HCT116 (cell line): ENCODE results near the gene MYRF. TPM values are rescaled to one million over a fixed set of nuclear protein-coding genes. Genes with fewer than 3 reads are reported as not detected.

Experiments used
- ATAC-seq: fragments of 200-7000 bp; cut with Tn5 transposase; 2 replicates; pipeline ENCODE4 v1.9.1; 2020; ENCODE audit warnings: mild to moderate bottlenecking, moderate library complexity
- BruUV-seq: library from RNA; stranded (reverse); fragments of 400-500 nt; replicated peaks from 2 replicates; lab custom pipeline; 2021; lab: Mats Ljungman, UMichigan
- CTCF ChIA-PET: fragments of 300-600 bp; sonication (Branson Sonifier 250); formaldehyde crosslinking; loops from one replicate; lab custom pipeline; 2021; ENCODE audit warnings: antibody characterized with exemption; lab: Charles Lee
- POLR2A ChIA-PET: fragments of 300-600, 350-600 bp; sonication (Branson Sonifier 250); formaldehyde crosslinking; loops from one replicate; lab custom pipeline; 2021; ENCODE audit warnings: antibody characterized with exemption; lab: Charles Lee
- RAD21 ChIA-PET, 2 experiments: fragments of 300-600 bp; sonication (Branson Sonifier 250); formaldehyde crosslinking; loops; one replicate each; lab custom pipeline; 2023; ENCODE audit warnings: low total read pairs in 2 of 2; ENCODE audit not compliant: uncharacterized antibody in 2 of 2, unreplicated experiment in 2 of 2, low non-redundant PET in 1 of 2; lab: Charles Lee
- DNase-seq: peaks from one replicate; pipeline ENCODE4 v3.0.0-alpha.2; 2010; ENCODE audit warnings: low read depth, low spot score
- H2AFZ ChIP-seq: fragments of 200-600 bp; shearing (Covaris generic), sonication (generic); 2 replicates; pipeline ENCODE4 v1.6.1; 2017; ENCODE audit warnings: low read depth, mixed run types, mixed read lengths, antibody characterized with exemption, low read length; ENCODE audit not compliant: poor library complexity, severe bottlenecking
- H3K27ac ChIP-seq: 2 replicates; pipeline ENCODE4 v1.5.1; 2012; ENCODE audit warnings: low read depth, low read length
- H3K27me3 ChIP-seq: fragments of 200-600 bp; sonication (generic); 2 replicates; pipeline ENCODE4 v1.6.1; 2016; ENCODE audit warnings: mixed run types, low read length, mixed read lengths; ENCODE audit not compliant: insufficient read depth
- H3K36me3 ChIP-seq, 2 experiments: fragments of 200-500 bp in 1 of 2; fragments of 200-600 bp in 1 of 2; sonication (Bioruptor generic) in 1 of 2; sonication (generic) in 1 of 2; 2 replicates each; pipeline versions ENCODE4 v1.5.1 to v1.6.1; 2014 to 2016; ENCODE audit warnings: low read length in 2 of 2, inconsistent platforms in 1 of 2, mixed read lengths in 1 of 2, mixed run types in 1 of 2; ENCODE audit not compliant: insufficient read depth in 2 of 2, control insufficient read depth in 1 of 2
- H3K4me1 ChIP-seq, 2 experiments: fragments of 200-600 bp in 1 of 2; sonication (generic) in 1 of 2; 2 replicates each; pipeline versions ENCODE4 v1.5.1 to v1.6.1; 2012 to 2017; ENCODE audit warnings: low read length in 2 of 2, inconsistent platforms in 1 of 2, mild to moderate bottlenecking in 1 of 2, mixed read lengths in 1 of 2, mixed run types in 1 of 2, moderate library complexity in 1 of 2; ENCODE audit not compliant: insufficient read depth in 2 of 2, control insufficient read depth in 1 of 2
- H3K4me2 ChIP-seq: fragments of 200-600 bp; sonication (generic); 2 replicates; pipeline ENCODE4 v1.6.1; 2017; ENCODE audit warnings: mixed run types, low read length, mixed read lengths
- H3K4me3 ChIP-seq, 2 experiments: fragments of 200-600 bp in 1 of 2; sonication (generic) in 1 of 2; replicated peaks in 1 of 2; 2 replicates each; pipeline ENCODE4 v1.5.1; 2011 to 2016; ENCODE audit warnings: low read length in 2 of 2, control low read depth in 1 of 2, low read depth in 1 of 2, mild to moderate bottlenecking in 1 of 2, mixed read lengths in 1 of 2, mixed run types in 1 of 2
- H3K79me2 ChIP-seq: fragments of 200-600 bp; sonication (generic); 2 replicates; pipeline ENCODE4 v1.6.1; 2017; ENCODE audit warnings: mild to moderate bottlenecking, mixed run types, low read length, moderate library complexity, mixed read lengths; ENCODE audit not compliant: insufficient read depth
- H3K9ac ChIP-seq: fragments of 200-600 bp; sonication (generic); 2 replicates; pipeline ENCODE4 v1.6.1; 2016; ENCODE audit warnings: low read length, mixed read lengths
- H3K9me2 ChIP-seq: fragments of 200-600 bp; sonication (generic), shearing (Covaris generic); 2 replicates; pipeline ENCODE4 v1.6.1; 2017; ENCODE audit warnings: mixed run types, mild to moderate bottlenecking, moderate library complexity; ENCODE audit not compliant: insufficient read depth
- H3K9me3 ChIP-seq, 2 experiments: fragments of 200-500 bp in 1 of 2; fragments of 200-600 bp in 1 of 2; sonication (Bioruptor generic) in 1 of 2; sonication (generic) in 1 of 2; 2 replicates each; pipeline ENCODE4 v1.6.1; 2014 to 2017; ENCODE audit warnings: low read length in 2 of 2, mixed read lengths in 2 of 2, inconsistent platforms in 1 of 2, low read depth in 1 of 2, mild to moderate bottlenecking in 1 of 2, mixed run types in 1 of 2, moderate library complexity in 1 of 2; ENCODE audit not compliant: control insufficient read depth in 1 of 2, insufficient read depth in 1 of 2
- H4K20me1 ChIP-seq: fragments of 200-600 bp; sonication (generic), shearing (Covaris generic); 2 replicates; pipeline ENCODE4 v1.6.1; 2017; ENCODE audit warnings: mixed run types, mild to moderate bottlenecking, moderate library complexity; ENCODE audit not compliant: insufficient read depth
- EZH2 ChIP-seq: fragments of 200-600 bp; sonication (generic); IDR thresholded peaks from 2 replicates; pipeline ENCODE4 v1.6.1; 2017; ENCODE audit warnings: antibody characterized with exemption, mixed run types
- FOSL1 ChIP-seq: IDR thresholded peaks from 2 replicates; pipeline ENCODE4 v1.6.1; 2012; ENCODE audit warnings: low read depth
- JUND ChIP-seq: IDR thresholded peaks from 2 replicates; pipeline ENCODE4 v1.6.1; 2012
- POLR2A ChIP-seq: IDR thresholded peaks from 2 replicates; pipeline ENCODE4 v1.7.0; 2011; ENCODE audit warnings: borderline replicate concordance; ENCODE audit not compliant: insufficient read depth, insufficient read length; ENCODE audit errors: extremely low read depth
- POLR2AphosphoS5 ChIP-seq: IDR thresholded peaks from 2 replicates; pipeline ENCODE4 v1.6.1; 2011; ENCODE audit warnings: mild to moderate bottlenecking, low read depth, low read length, moderate library complexity
- REST ChIP-seq: IDR thresholded peaks from 2 replicates; pipeline ENCODE4 v1.6.1; 2012; ENCODE audit warnings: low read depth
- SIN3A ChIP-seq: IDR thresholded peaks from 2 replicates; pipeline ENCODE4 v1.6.1; 2012; ENCODE audit warnings: low read depth
- SP1 ChIP-seq: IDR thresholded peaks from 2 replicates; pipeline ENCODE4 v1.6.1; 2012; ENCODE audit warnings: low read depth
- ZFX ChIP-seq: fragments of 450-650 bp; IDR thresholded peaks from 2 replicates; pipeline ENCODE4 v1.6.1; 2017
- ZNF274 ChIP-seq: fragments of 200-500 bp; sonication (Bioruptor generic); IDR thresholded peaks from 2 replicates; pipeline ENCODE4 v1.6.1; 2014; ENCODE audit warnings: mild to moderate bottlenecking, low read depth, low read length, inconsistent platforms
- intact Hi-C: fragments of 100-400 bp; cut with micrococcal nuclease; formaldehyde crosslinking; loops from 2 replicates; pipeline ENCODE4 v1.10.0; 2022
- total RNA-seq: library from RNA; stranded (reverse); gene quantifications from one replicate; pipeline ENCODE4 v1.2.1, GENCODE V29; 2021; ENCODE audit not compliant: unreplicated experiment
- TF ChIP-seq, protein P1 (sequence below): IDR thresholded peaks from 2 replicates; pipeline ENCODE4 v1.6.1; 2011; ENCODE audit warnings: mild to moderate bottlenecking, low read length, moderate library complexity; ENCODE audit not compliant: insufficient replicate concordance; ENCODE audit errors: extremely low read depth

MYRF gene
- total RNA-seq, 1 experiment from 2014 or later = 52.3 TPM

GRCh38 chr11:61784506-61784805 lies 32.0 kb downstream of the MYRF start:
- no peak overlapping the region for H2AFZ ChIP-seq
- ChIA-PET CTCF (interaction anchor here (1.7 kb wide), 1 partner anchor 37 kb away, joined by 5 read pairs; no protein-coding TSS in a partner anchor), RAD21 (no interaction called here), POLR2A (no interaction called here)
- BruUV-seq = no TSS peak
- peaks cover 17 to 39% of the 10 kb centered on the region in 2 experiments; a peak in 3 of 4 replicates for H3K36me3 ChIP-seq
- no peaks in the 10 kb centered on the region for H3K4me1 ChIP-seq
- intact Hi-C loops = no loop called here
- ATAC-seq (no peak), DNase-seq (no peak)
- H3K4me2 ChIP-seq = no peak overlapping the region
- H3K9me3 ChIP-seq = no peaks in the 10 kb centered on the region
- no peaks in the 10 kb centered on the region for H3K9me2 ChIP-seq
- no peak overlapping the region for H3K27ac ChIP-seq
- H3K79me2 ChIP-seq = no peaks in the 10 kb centered on the region
- no peak overlapping the region for H3K4me3 ChIP-seq
- no peak overlapping the region for H3K9ac ChIP-seq
- no peak for TF ChIP-seq ZFX
- TF ChIP-seq FOSL1 = no peak
- no peak for TF ChIP-seq POLR2AphosphoS5
- TF ChIP-seq EZH2 = no peak
- no peak for TF ChIP-seq SP1
- TF ChIP-seq SIN3A = no peak
- TF ChIP-seq, protein P1, sequence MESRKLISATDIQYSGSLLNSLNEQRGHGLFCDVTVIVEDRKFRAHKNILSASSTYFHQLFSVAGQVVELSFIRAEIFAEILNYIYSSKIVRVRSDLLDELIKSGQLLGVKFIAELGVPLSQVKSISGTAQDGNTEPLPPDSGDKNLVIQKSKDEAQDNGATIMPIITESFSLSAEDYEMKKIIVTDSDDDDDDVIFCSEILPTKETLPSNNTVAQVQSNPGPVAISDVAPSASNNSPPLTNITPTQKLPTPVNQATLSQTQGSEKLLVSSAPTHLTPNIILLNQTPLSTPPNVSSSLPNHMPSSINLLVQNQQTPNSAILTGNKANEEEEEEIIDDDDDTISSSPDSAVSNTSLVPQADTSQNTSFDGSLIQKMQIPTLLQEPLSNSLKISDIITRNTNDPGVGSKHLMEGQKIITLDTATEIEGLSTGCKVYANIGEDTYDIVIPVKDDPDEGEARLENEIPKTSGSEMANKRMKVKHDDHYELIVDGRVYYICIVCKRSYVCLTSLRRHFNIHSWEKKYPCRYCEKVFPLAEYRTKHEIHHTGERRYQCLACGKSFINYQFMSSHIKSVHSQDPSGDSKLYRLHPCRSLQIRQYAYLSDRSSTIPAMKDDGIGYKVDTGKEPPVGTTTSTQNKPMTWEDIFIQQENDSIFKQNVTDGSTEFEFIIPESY = no peak
- no peak for TF ChIP-seq REST
- no peak for TF ChIP-seq POLR2A
- TF ChIP-seq ZNF274 = no peak
- no peak for TF ChIP-seq JUND
- TF ChIP-seq, all 23 proteins: peak for 0
- Histone ChIP-seq H3K27me3 (no peaks in the 10 kb centered on the region), H4K20me1 (no peaks in the 10 kb centered on the region)
